AG04449 (cell line): ENCODE results near the gene DOK5.
A peak's percentile ranks its signal among the peaks of the same experiment; 100 is the strongest.

Source experiments
- CTCF ChIA-PET: fragments of 350-600 bp; formaldehyde crosslinking; extraction: SDS; loops from one replicate; lab custom pipeline; 2021; ENCODE audit warnings: antibody characterized with exemption; lab: Yijun Ruan, JAX
- POLR2A ChIA-PET: fragments of 400-600, 350-600 bp; formaldehyde crosslinking; extraction: SDS; loops from one replicate; lab custom pipeline; 2020; ENCODE audit warnings: antibody characterized with exemption, inconsistent platforms; lab: Yijun Ruan, JAX
- DNase-seq: peaks from one replicate; pipeline ENCODE4 v3.0.0-alpha.2; 2010; ENCODE audit warnings: low read depth, low spot score
- H3K4me3 ChIP-seq: 2 replicates; pipeline ENCODE4 v1.5.1; 2011; ENCODE audit warnings: low read depth, mild to moderate bottlenecking, control low read depth, low read length
- TF ChIP-seq, protein P1 (sequence below): IDR thresholded peaks from one replicate; pipeline ENCODE4 v1.5.1; 2011; ENCODE audit warnings: mild to moderate bottlenecking, moderate library complexity, low read length, control low read depth, inconsistent platforms; ENCODE audit not compliant: insufficient read depth; ENCODE audit errors: missing control alignments

The DOK5 gene

DNA sequence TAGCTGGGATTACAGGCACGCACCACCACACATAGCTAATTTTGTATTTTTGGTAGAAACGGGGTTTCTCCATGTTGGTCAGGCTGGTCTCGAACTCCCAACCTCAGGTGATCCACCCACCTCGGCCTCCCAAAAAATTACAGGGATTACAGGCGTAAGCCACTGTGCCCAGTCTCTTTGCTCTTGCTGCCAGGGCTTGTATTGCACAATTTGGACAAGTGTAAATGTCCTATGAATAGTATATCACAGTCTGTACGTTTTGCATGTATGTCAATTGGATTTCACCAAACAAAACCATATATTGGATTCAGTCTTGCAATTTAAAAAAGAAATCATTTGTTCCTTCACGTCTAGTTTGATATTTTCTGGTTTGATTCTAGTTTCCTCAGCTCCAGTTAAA lies 2.1 kb upstream of the DOK5 start:
- TF ChIP-seq, protein P1, sequence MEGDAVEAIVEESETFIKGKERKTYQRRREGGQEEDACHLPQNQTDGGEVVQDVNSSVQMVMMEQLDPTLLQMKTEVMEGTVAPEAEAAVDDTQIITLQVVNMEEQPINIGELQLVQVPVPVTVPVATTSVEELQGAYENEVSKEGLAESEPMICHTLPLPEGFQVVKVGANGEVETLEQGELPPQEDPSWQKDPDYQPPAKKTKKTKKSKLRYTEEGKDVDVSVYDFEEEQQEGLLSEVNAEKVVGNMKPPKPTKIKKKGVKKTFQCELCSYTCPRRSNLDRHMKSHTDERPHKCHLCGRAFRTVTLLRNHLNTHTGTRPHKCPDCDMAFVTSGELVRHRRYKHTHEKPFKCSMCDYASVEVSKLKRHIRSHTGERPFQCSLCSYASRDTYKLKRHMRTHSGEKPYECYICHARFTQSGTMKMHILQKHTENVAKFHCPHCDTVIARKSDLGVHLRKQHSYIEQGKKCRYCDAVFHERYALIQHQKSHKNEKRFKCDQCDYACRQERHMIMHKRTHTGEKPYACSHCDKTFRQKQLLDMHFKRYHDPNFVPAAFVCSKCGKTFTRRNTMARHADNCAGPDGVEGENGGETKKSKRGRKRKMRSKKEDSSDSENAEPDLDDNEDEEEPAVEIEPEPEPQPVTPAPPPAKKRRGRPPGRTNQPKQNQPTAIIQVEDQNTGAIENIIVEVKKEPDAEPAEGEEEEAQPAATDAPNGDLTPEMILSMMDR = no peak
- POLR2A ChIA-PET = no interaction called here
- no peak overlapping the region for H3K4me3 ChIP-seq
- CTCF ChIA-PET = interaction anchor here (1.0 to 1.3 kb wide), 2 partner anchors 14 to 254 kb away, joined by 3 to 7 read pairs; no protein-coding TSS in a partner anchor
- no peak for DNase-seq

DNA sequence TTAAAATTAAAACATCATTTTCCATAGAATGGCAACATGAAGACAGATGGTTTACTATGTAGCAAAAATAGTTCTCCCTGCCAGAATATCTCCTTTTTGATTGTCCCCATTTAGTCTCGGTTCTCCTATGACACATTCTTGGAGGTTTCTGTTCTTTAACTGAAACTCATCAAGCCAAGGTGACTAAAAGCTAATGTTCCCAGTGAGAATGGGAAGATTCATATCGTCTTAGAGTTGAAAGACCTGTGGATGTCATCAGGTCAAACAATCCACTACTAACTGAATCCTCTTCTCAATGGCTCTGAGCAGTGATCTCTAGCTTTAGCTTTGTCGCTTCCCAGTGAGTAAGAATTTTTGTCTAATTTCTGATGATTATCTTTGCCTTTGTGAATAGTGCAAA lies 1.3 kb upstream of the DOK5 start:
- TF ChIP-seq, protein P1 = no peak
- H3K4me3 ChIP-seq = no peak overlapping the region
- POLR2A ChIA-PET = no interaction called here
- no peak for DNase-seq
- CTCF ChIA-PET = interaction anchor here (1.0 to 1.3 kb wide), 2 partner anchors 13 to 254 kb away, joined by 3 to 7 read pairs; no protein-coding TSS in a partner anchor

DNA sequence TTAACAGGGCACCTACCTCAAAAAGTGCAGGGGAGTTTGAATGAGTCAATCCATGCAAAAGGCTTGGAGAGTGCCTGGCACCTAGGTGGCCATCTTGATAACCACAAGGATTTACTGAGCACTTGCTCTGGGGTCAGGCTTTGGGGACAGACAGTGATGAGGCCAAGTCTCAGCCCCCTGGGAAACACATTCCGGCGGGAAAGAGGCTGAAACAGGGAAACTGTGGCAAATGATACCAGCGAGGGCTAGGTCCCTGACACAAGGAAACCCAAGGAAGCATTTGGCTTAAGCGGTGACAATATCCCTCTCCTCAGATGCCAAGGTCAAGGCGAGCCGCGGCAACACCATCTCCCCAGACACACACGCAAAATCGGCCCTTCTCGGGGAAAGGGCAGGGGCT lies 527 bp upstream of the DOK5 start:
- no peak for DNase-seq
- peak overlapping the region; percentile 72; the same call in 1 of the 2 replicates for H3K4me3 ChIP-seq
- TF ChIP-seq, protein P1 = no peak
- ChIA-PET POLR2A (no interaction called here), CTCF (no interaction called here)

DNA sequence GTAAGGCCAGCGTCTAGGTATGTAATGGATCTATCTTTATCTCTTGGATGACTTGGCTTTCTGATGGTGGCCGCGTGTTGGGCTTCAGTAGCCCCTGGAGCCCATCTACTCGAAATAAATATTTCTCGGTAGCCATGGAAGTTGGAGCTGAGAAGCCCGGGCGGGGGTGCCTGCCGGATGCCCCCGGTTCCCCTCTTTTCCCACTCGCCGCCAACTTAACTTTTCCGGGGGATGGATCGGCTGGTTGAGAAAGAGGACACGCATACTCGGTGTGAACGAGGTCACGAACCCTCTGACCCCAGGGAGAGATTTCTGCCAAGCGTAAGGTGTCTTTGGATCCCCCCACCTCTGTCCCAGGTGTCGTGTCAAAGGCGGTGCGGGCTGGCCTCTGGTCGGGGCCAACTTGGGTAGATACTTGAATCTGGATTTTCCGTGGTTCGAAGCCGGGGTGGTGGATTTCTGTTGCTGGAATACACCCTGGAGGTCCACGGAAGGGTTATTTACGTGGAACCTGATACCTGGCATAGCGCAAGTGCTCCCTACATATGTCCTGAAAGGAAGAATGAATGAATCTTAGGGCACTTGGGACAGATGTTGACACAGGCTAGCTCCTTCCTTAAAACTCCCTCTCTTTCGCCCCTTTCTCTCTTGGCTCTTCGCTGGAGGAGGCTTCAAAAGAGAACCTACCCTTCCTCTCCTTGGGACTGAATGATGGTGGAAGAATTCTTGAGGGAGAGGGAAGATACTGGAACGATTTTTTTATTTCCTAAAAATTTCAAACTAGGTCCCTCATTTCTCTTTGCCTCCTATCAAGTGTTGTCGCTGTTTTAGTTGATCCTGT lies 996 bp downstream of the DOK5 start:
- peak overlapping the region; percentile 72 for H3K4me3 ChIP-seq
- ChIA-PET POLR2A (interaction anchor here (0.9 kb wide), 1 partner anchor 161 kb away, joined by 3 read pairs; no protein-coding TSS in a partner anchor), CTCF (interaction anchor here (1.0 to 1.7 kb wide), 5 partner anchors 17 to 258 kb away, joined by 3 to 6 read pairs (median 3); no protein-coding TSS in a partner anchor)
- no peak for DNase-seq
- TF ChIP-seq, protein P1 = no peak

DNA sequence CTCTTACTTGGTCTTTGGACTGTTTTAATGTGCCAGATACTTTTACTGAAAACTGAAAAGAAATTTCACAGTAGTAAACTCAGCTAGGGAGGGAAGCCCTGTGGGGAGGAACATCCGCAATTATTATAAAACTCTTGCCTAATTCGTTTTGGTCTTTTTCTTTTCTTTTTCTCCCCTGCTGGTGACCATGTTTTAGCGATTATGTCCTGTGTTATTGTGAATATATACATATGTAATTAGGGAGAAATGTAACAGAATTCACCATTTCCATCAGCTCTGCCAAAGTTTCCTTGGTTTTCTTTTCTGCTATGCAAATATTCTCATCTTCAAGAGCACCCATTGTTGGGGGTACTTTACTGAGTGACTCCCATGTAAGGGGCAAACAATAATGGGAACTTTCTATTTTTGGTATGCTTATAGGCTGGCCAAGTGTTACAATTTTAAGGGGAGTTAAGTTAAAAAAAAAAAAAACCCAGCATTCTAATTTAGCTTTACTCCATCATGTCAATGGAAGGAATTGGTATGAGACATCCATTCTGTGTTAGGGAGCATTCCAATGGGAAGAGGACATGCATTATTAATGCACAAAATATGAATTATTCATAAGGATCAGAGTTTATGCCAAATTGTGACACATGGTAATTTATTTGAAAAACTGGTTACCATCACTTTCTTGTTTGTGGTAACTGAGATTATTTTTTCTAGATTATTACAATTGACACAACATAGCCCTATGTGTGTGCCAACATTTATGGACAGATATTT lies 2.0 kb downstream of the DOK5 start:
- peak overlapping the region; percentile 72 for H3K4me3 ChIP-seq
- POLR2A ChIA-PET = interaction anchor here (0.9 kb wide), 1 partner anchor 160 kb away, joined by 3 read pairs; no protein-coding TSS in a partner anchor
- TF ChIP-seq, protein P1 = no peak
- DNase-seq = no peak
- CTCF ChIA-PET = interaction anchor here (0.8 to 1.7 kb wide), 5 partner anchors 18 to 256 kb away, joined by 3 to 6 read pairs (median 3); no protein-coding TSS in a partner anchor
